Parathyroid adenoma (tissue), 2 donors: ENCODE data around the gene PRXL2B.

Source experiments
- H2AFZ ChIP-seq: fragments of 300-600 bp; sonication (generic); one replicate; pipeline ENCODE4 v1.7.0; 2017; ENCODE audit warnings: antibody characterized with exemption, mild to moderate bottlenecking
- H3K27ac ChIP-seq: fragments of 300-600 bp; sonication (generic); one replicate; pipeline ENCODE4 v1.7.0; 2017
- H3K27me3 ChIP-seq: fragments of 300-600 bp; sonication (generic); one replicate; pipeline ENCODE4 v1.7.0; 2017; ENCODE audit warnings: low read length; ENCODE audit not compliant: control insufficient read depth, insufficient read depth
- H3K36me3 ChIP-seq: fragments of 300-600 bp; sonication (generic); one replicate; pipeline ENCODE4 v1.7.0; 2017; ENCODE audit warnings: low read length; ENCODE audit not compliant: control insufficient read depth, insufficient read depth
- H3K4me1 ChIP-seq: fragments of 300-600 bp; sonication (generic); one replicate; pipeline ENCODE4 v1.7.0; 2017; ENCODE audit warnings: control low read depth
- H3K4me2 ChIP-seq: fragments of 300-600 bp; sonication (generic); one replicate; pipeline ENCODE4 v1.7.0; 2017; ENCODE audit warnings: low read length
- H3K4me3 ChIP-seq: fragments of 300-600 bp; sonication (generic); one replicate; pipeline ENCODE4 v1.7.0; 2017; ENCODE audit warnings: low read depth, low read length
- H3K79me2 ChIP-seq: fragments of 300-600 bp; sonication (generic); one replicate; pipeline ENCODE4 v1.7.0; 2017; ENCODE audit warnings: control low read depth
- H3K9ac ChIP-seq: fragments of 300-600 bp; sonication (generic); one replicate; pipeline ENCODE4 v1.7.0; 2017; ENCODE audit warnings: mild to moderate bottlenecking
- H3K9me3 ChIP-seq: fragments of 300-600 bp; sonication (generic); one replicate; pipeline ENCODE4 v1.7.0; 2017; ENCODE audit warnings: low read length; ENCODE audit not compliant: control insufficient read depth
- CTCF ChIP-seq: fragments of 300-600 bp; sonication (generic); IDR thresholded peaks from one replicate; pipeline ENCODE4 v1.7.0; 2017; ENCODE audit warnings: antibody characterized with exemption, mild to moderate bottlenecking
- donor health status: primary hyperparathyroidism.

The PRXL2B gene

GRCh38 chr1:2587071-2587859 is 688 bp downstream of the PRXL2B start:
- no peaks in the 10 kb centered on the region for H3K79me2 ChIP-seq
- peak overlapping the region; percentile 46 for H2AFZ ChIP-seq
- no peaks in the 10 kb centered on the region for H3K27me3 ChIP-seq
- H3K4me1 ChIP-seq = peaks cover 7% of the 10 kb centered on the region
- H3K4me3 ChIP-seq = peak overlapping the region; percentile 89
- TF ChIP-seq CTCF = no peak
- no peak overlapping the region for H3K9ac ChIP-seq
- no peaks in the 10 kb centered on the region for H3K9me3 ChIP-seq
- H3K27ac ChIP-seq = no peak overlapping the region
- H3K36me3 ChIP-seq = no peaks in the 10 kb centered on the region
- peak overlapping the region; percentile 78 for H3K4me2 ChIP-seq

- H3K27me3 ChIP-seq = no peaks in the 10 kb centered on the region
- H3K9me3 ChIP-seq = no peaks in the 10 kb centered on the region
- H3K36me3 ChIP-seq = no peaks in the 10 kb centered on the region
- no peak overlapping the region for H3K4me3 ChIP-seq
- TF ChIP-seq CTCF = no peak
- no peak overlapping the region for H3K27ac ChIP-seq
- H3K4me2 ChIP-seq = peak overlapping the region; percentile 78
- H3K9ac ChIP-seq = no peak overlapping the region
- H3K79me2 ChIP-seq = no peaks in the 10 kb centered on the region
- peaks cover 7% of the 10 kb centered on the region for H3K4me1 ChIP-seq
- no peak overlapping the region for H2AFZ ChIP-seq
Observed at GRCh38 chr1:2587860-2588571, 1.4 kb downstream of the PRXL2B start.

- H3K36me3 ChIP-seq = no peaks in the 10 kb centered on the region
- no peak overlapping the region for H3K4me2 ChIP-seq
- H3K9ac ChIP-seq = no peak overlapping the region
- H3K4me3 ChIP-seq = no peak overlapping the region
- TF ChIP-seq CTCF = no peak
- H2AFZ ChIP-seq = no peak overlapping the region
- H3K9me3 ChIP-seq = no peaks in the 10 kb centered on the region
- peaks cover 7% of the 10 kb centered on the region for H3K4me1 ChIP-seq
- no peaks in the 10 kb centered on the region for H3K79me2 ChIP-seq
- no peaks in the 10 kb centered on the region for H3K27me3 ChIP-seq
- no peak overlapping the region for H3K27ac ChIP-seq
Observed at GRCh38 chr1:2588661-2589430, 2.3 kb downstream of the PRXL2B start.

GRCh38 chr1:2589431-2590232 is 3.1 kb downstream of the PRXL2B start:
- Histone ChIP-seq H3K79me2 (no peaks in the 10 kb centered on the region), H3K9ac (no peak overlapping the region), H3K27ac (no peak overlapping the region), H3K4me3 (no peak overlapping the region), H3K27me3 (no peaks in the 10 kb centered on the region), H3K9me3 (no peaks in the 10 kb centered on the region), H3K4me1 (peaks cover 6% of the 10 kb centered on the region), H3K4me2 (no peak overlapping the region), H2AFZ (no peak overlapping the region), H3K36me3 (no peaks in the 10 kb centered on the region)
- TF ChIP-seq CTCF = no peak
